ENCODE results near the gene TP53TG5. TPM values are rescaled to one million over a fixed set of nuclear protein-coding genes. Genes with fewer than 3 reads are reported as not detected.

Gene TP53TG5
- total RNA-seq, 1 donor from 2014 or later, result 32.0 TPM

DNA sequence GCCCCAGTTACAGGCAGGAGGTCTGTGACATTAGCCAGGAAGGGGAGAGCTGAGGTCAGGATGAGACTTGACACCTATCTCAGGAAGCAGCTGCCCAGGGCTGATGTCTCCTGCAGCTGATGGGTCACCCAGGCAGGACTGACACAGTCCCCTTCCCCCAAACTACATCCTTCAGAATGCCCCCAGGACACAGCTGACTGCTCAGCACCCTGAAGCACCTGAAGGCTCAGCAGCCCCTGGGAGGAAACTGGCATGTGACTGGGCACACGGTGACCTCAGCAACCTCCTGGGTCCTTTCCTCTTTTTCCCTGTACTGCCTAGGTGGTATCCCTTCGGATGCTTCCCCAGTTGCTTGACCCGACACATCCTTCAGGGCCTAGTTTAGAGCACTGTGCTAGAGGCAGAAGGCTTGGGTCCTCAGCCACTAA lies 31.8 kb downstream of the TP53TG5 start:
- no peak for DNase-seq (ENCODE audit: low spot score)

- DNase-seq (ENCODE audit: low spot score), result no peak
Measured at GRCh38 chr20:45345104-45345936, 32.8 kb downstream of the TP53TG5 start.

DNA sequence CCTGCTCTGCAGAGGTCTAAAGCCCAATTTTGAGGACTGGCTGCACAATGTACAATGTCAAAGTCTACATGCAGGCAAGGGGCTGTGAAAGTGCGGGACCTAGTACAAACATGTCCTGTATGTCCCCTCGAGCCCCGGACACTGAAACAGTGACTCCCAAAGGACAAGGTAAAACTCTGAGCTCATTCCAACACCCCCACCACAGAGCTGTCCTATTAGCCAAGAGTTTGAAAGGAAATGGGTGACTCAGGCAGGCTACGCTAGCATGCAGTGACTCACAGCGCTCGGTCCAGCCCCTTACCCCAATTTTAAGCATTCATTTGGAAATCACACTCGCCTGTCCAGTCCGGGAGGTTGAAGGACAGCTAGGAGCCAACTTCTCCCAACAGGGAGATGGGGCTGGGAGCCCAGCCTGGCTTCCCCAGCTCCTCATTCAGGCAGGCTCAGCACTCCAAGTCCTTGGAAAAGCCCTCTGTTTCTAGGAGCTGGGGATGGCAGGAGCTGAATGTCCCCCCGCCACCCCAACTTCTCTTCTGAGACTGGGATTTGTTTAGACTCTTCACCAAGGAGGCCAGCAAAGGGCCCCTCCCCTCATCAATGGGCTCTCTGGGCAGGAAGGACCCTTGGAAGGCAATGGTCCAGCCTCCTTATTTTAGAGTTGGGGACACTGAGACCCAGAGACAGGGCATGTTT lies 33.8 kb downstream of the TP53TG5 start:
- no peak for DNase-seq (ENCODE audit: low spot score)

- DNase-seq (ENCODE audit: low spot score), result no peak
Measured at GRCh38 chr20:45343532-45344167, 34.5 kb downstream of the TP53TG5 start.

DNA sequence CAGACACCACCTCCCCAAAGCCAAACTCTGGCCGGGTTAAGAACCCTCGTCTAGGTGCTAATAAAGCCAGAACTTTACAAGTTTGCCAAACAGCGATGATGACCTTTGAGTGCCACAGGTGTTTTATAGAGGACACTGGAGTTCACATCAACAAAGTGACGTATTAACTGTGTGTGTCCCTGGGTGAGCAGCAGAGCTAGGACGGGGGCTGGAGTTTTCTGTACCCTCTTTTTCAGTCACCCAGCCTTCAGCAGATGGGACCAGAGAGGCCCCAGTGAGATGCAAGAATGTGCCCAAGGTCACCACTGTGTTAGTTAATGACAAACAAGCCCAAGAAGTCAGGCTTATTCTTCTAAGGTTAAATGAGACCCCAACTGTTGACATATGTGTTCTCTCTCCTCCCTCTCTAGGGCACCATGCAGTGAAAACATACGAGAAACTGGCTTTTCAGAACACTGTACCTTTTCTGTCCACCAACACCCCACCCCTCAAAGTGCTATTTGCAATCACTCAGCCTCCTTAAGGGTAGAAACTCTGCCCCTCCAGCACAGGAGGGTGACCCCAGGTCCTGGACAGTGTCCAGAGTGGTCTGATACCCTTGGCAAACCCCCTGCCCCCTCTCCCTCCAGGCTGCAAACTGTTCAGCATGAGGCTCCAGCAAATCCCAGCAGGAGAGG lies 35.1 kb downstream of the TP53TG5 start:
- no peak for DNase-seq (ENCODE audit: low spot score)

- peak; percentile 75 for DNase-seq (ENCODE audit: low spot score)
Measured at GRCh38 chr20:45341939-45342854, 35.9 kb downstream of the TP53TG5 start.

DNA sequence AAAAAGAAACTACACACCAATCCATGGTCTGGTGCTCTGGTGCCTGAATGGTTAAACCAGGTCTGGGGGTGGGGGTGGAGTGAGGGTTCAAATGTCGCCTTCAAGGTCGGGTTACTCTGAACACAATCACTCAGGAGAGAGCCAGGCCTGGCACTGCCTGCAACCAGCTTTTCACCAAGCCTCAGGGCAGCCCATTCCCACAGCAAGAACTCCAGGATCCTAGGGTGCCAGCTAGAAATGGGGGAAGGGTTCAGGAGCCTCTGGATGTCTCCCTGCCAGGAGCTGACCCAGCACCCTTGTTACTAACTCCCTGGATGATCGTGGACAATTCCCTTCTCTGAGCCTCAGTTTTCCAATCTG lies 36.6 kb downstream of the TP53TG5 start:
- DNase-seq (ENCODE audit: low spot score), result no peak

- no peak for DNase-seq (ENCODE audit: low spot score)
Measured at GRCh38 chr20:45340951-45341350, 37.2 kb downstream of the TP53TG5 start.

DNA sequence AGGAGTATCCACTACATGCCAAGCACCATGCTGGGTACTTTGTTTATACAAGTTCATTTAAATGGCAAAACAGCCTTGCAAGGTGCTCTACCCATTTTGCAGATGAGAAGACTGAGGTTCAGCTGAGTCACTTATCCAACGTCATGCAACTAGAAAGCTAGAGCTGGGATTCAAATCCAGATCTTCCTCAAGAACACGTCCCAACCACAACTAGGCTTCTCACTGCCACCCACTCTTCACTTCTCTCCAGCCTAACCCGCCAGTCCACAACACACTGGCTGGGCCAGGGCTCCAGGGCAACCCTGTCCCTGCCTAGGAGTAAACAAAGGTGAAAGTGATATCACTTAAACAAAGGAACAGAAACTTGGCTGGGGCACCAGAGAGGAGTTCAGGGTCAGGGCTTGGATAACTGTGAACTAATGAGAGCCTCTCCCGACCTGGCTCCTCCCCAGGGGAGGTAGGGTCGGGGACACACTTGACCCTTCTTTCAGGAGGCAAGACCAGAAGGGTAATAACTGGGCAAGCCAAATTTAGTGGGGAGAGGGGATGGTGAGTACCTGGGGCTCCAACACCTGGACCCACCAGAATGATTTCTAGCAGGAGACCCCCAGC lies 37.8 kb downstream of the TP53TG5 start:
- DNase-seq (ENCODE audit: low spot score), result no peak

GRCh38 chr20:45339799-45340198 lies 38.3 kb downstream of the TP53TG5 start:
- no peak for DNase-seq (ENCODE audit: low spot score)

DNA sequence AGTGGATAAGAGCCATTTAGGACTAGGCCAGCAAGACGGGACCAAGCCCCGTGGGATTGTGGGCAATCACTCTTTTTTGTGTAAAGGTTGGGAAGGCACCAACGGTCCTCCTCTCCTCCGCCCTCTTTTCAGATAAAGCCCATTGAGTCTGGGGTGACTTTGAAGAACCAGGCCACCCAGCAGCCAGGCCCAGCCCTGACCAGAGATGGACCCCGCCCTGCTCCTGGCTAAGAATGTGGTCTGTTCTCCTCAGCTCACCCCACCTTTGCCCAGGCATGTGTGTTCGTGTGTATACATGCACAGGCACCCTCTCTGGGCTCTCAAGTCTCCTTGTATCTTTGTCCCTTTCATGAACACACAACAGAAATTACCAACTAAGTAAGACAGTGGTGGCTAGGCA lies 39.0 kb downstream of the TP53TG5 start:
- DNase-seq (ENCODE audit: low spot score), result no peak

DNA sequence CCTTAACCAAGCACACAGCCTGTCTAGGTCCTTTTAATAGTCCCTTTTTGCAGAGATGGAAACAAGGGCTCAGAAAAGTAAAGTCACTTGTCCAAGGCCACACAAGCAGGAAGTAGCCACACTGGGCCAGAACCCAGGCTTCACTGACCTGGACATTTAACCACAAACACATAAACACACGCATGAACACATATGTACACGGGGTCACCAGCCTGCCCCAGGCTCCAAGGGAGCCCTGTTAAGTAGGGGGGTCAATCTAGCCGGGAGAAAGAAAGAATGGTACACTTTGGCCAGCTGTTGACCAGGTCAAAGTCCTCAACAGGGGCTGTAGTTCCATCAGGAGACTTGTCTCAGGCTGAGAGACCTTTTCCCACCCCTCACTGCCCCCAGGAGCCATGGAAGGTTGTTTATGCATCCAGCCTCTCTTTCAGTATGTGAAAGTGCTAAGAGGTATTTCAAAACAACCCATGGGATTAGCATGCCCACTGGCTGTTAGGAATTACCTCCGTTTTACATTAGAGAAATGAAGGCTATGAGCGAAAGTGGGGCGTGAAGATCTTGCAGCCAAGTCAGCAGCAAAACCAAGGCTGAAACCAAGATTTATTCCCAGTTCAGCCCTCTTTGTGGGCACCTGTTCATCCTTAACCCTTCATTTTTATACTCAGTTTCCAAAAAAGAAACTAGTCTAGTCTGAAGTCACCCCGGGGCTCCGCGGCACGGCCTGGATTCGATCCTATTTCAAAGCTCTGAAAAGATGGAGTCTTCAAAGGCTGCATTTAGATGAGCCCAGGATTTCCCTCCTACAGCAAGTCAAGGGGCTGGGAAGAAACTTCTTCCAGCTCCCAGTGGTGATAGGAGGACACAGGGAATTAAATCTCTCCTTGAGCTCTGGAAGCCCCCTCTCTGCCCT lies 39.7 kb downstream of the TP53TG5 start:
- DNase-seq (ENCODE audit: low spot score), result no peak

DNA sequence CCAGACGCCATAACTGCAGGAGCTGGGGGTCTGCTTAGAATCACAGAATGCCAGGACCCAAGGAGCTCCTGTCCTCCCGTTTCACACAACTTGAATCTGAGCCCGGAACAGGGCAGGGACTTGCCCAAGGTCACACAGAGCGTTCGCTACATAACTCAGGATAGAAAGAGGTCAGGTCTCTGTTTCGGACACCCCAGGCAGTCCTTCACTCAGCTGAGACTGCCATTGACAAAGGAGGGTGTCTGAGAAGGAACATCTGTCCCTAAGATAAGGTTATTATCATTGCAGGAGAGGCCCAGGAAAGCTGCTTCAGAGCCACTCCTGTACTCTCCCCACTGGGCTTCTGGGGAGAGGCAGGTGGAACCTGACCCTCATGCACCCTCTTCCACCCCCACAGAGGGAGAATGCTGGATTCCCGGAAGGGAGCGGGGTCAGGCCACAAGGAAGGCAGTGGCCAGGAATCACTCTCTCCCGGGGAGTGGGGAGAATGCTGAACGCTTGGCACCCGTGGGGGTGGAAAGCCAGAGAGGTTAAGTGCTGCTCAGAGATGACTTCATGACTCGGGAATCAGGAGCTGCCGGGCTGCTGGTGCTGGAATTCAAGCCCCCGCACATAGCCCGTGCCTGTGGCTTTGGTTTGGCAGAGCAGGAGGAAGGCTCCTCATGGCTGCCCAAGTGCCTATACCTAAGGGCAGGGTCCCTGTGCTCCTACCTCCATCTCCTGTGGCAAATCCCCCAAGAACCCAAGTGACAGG lies 40.6 kb downstream of the TP53TG5 start:
- DNase-seq (ENCODE audit: low spot score), result peak; percentile 72

- DNase-seq (ENCODE audit: low spot score), result no peak
Measured at GRCh38 chr20:45336530-45337366, 41.4 kb downstream of the TP53TG5 start.

GRCh38 chr20:45330476-45330875 lies 47.6 kb downstream of the TP53TG5 start:
- DNase-seq (ENCODE audit: low spot score), result no peak

DNA sequence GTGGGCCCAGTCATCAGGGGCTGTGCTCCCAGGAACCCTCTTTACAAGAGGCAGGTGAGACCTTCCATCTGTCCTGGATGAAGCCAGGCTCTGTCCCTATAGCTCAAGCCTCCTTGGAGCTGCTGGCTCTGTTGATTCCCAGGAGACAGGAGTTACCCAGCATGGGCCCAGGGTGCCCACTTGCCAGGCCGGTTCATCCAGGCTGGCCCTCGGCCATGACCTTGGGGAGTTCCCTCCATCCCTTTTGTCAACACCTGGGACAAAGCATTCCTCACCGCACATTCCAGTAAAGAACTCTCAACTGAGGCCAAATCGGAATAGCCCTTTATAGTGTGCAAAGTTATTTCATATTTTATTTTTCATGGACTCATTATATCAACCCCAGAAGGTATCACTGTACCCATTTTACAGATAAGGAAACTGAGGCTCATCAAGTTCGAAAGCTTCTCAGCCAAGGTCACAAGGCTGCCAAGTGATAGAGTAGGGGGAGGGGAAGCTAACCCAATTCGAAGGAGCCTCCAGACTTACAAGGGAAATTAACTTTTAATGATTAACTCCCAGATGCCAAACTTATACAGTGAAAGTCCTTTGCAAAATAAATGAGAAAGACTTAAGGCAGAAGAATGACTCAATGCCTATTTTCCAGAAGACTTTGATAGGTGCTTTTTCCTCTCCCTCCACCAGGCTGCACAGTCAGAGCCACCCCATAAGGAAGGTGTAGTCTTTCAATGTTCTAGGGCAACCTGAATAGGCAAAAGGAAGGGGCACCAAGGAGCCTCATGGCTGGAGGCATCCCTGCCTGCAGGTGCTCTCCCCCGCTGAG lies 48.4 kb downstream of the TP53TG5 start:
- DNase-seq (ENCODE audit: low spot score), result no peak

DNA sequence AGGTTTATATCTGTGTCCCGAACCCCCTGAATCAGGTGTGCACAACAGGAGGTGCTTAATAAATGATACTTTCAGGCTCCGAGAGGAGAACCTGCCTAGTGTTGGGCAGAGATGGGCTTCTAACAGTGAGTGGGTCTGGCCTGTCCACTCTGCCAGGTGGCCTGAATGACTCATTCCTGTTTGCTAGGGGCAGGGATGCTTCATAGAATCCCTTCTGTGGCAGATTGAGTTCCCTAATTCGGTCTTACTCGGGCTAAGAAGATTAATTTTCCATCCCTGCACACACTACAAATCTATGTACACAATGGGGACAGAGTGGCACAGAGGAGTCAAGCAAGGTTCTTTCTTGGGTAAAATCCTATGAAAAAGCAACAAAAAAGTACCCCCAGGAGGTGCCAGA lies 49.7 kb downstream of the TP53TG5 start:
- DNase-seq (ENCODE audit: low spot score), result no peak

All from umbilical cord (tissue), 2 donors.